ENCODE measurements around the gene CSNK2B. TPM values are rescaled to one million over a fixed set of nuclear protein-coding genes. Genes with fewer than 3 reads are reported as not detected.

Gene CSNK2B
- total and polyA plus RNA-seq, 9 of the 15 experiments (the other 6 are each of a cell fraction or from before 2014, with no cell fraction given) = 120 to 1,126 (median 529) TPM

- TF ChIP-seq ARID4B (CRISPR knock-in tag; IDR thresholded peaks at IDR 0.05) (peak; percentile 50; the same call in 1 of the 2 replicates), KAT2B (IDR thresholded peaks at IDR 0.05; ENCODE audit: low read depth, low read length) (no peak), CEBPG (CRISPR knock-in tag; IDR thresholded peaks at IDR 0.05) (0 out of 2 replicates have a peak, but pooled peaks have one; percentile 30), CEBPG (tag; conservative IDR thresholded peaks at IDR 0.05 in 1 of 2, IDR thresholded peaks at IDR 0.05 in 1 of 2) (no peak), HDAC8 (tag; IDR thresholded peaks at IDR 0.05) (no peak), UBTF (IDR thresholded peaks at IDR 0.05; ENCODE audit: borderline replicate concordance in 1 of 2, low read depth in 2 of 2, low read length in 2 of 2) (no peak), HNRNPLL (IDR thresholded peaks at IDR 0.05; ENCODE audit: low read depth, low read length, poor library complexity, severe bottlenecking) (no peak), CC2D1A (IDR thresholded peaks at IDR 0.05) (peak; percentile 95), POLR2H (tag; IDR thresholded peaks at IDR 0.05; ENCODE audit: low read depth) (no peak), AFF1 (IDR thresholded peaks at IDR 0.05; ENCODE audit: low read depth in 1 of 2, partially characterized antibody in 2 of 2) (peak in 1 of 2 experiments; percentile 49), POLR2A (conservative IDR thresholded peaks at IDR 0.05) (no peak), PHTF2 (CRISPR knock-in tag; IDR thresholded peaks at IDR 0.05) (no peak), KLF13 (tag; IDR thresholded peaks at IDR 0.05; ENCODE audit: borderline replicate concordance, low read depth) (no peak), KLF1 (tag; IDR thresholded peaks at IDR 0.05) (0 out of 2 replicates have a peak, but pooled peaks have one; percentile 48), MAFK (IDR thresholded peaks at IDR 0.05; ENCODE audit: low read length) (0 out of 2 replicates have a peak, but pooled peaks have one; percentile 40), ZNF384 (IDR thresholded peaks at IDR 0.05; ENCODE audit: low read depth, low read length) (peak; percentile 71; the same call in 1 of the 2 replicates)
Measured at GRCh38 chr6:31680226-31681134, 14.6 kb downstream of the CSNK2B start, which contains the start of gene LY6G5C (continued).
